DOHH2 (cell line): ENCODE measurements around the gene SET.

Experiments used
- CTCF ChIP-seq: fragments of 200-600 bp; sonication (generic); IDR thresholded peaks from one replicate; pipeline ENCODE4 v1.5.1; 2014; ENCODE audit warnings: antibody characterized with exemption, mild to moderate bottlenecking, low read depth, low read length; ENCODE audit not compliant: poor library complexity, severe bottlenecking
- EZH2phosphoT487 ChIP-seq: fragments of 200-600 bp; sonication (generic); IDR thresholded peaks from 2 replicates; pipeline ENCODE4 v1.6.1; 2017; ENCODE audit warnings: borderline replicate concordance, mild to moderate bottlenecking, antibody characterized with exemption, low read length, moderate library complexity, mixed read lengths

GRCh38 chr9:128643519-128644300, 45.3 kb upstream of the SET start:
- TF ChIP-seq CTCF (no peak), EZH2phosphoT487 (no peak)
